Activated gamma-delta T cell (primary cell): ENCODE results near the gene PARP6.

ENCODE experiments used
- DNase-seq: peaks from one replicate; lab custom pipeline; 2025; lab: John Stamatoyannopoulos, UW
- total RNA-seq, 2 donors: gene quantifications; one replicate each; lab custom pipeline; 2026; lab: John Stamatoyannopoulos, UW

Gene PARP6, protein sequence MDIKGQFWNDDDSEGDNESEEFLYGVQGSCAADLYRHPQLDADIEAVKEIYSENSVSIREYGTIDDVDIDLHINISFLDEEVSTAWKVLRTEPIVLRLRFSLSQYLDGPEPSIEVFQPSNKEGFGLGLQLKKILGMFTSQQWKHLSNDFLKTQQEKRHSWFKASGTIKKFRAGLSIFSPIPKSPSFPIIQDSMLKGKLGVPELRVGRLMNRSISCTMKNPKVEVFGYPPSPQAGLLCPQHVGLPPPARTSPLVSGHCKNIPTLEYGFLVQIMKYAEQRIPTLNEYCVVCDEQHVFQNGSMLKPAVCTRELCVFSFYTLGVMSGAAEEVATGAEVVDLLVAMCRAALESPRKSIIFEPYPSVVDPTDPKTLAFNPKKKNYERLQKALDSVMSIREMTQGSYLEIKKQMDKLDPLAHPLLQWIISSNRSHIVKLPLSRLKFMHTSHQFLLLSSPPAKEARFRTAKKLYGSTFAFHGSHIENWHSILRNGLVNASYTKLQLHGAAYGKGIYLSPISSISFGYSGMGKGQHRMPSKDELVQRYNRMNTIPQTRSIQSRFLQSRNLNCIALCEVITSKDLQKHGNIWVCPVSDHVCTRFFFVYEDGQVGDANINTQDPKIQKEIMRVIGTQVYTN
- 88.4 to 90.4 reads per million in 2 donors for total RNA-seq

GRCh38 chr15:72272213-72272996, at the start of gene PARP6:
Gene PARP6, minus strand, starts transcription at chr15:72272554. Its CDS starts 5,077 bp downstream, at chr15:72267477.
- peak; percentile 100 for DNase-seq

GRCh38 chr15:72319985-72320671, 47.8 kb upstream of the PARP6 start, which contains the start of gene CELF6:
Gene CELF6, minus strand, starts transcription at chr15:72320157. Its CDS starts 283 bp downstream, at chr15:72319874.
- peak; percentile 77 for DNase-seq

DNA sequence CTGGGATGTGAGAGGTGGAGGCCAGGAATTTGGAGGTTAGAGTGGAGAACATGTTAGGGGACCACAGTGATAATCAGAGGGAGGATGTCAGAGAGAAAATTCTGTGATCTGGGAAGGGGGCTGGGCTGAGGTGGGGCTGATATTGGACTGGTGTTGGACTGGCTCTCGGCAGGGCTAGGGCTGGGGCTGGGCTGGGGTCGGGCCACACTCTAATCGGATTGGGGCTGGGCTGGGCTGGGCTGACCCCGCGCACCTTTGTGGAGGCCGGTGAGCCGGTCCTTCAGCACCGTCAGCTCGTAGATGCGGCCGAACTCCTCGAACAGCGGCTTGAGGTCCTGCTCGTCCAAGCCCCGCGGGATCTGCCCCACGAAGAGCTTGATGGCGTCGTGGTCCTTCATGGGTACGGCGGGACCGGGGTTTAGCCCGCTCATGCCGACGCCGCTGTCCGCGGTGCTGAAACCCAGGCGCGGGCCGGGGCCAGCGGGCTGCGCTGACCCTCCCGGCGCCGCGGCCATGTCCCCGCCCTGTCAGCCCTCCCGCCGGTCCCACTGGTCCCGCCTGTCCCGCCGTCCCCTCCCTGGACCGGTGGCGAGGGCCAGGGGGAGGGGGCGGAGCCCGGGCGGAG, 47.1 kb upstream of the PARP6 start:
- DNase-seq: peak; percentile 48

- no peak for DNase-seq
Measured at GRCh38 chr15:72318408-72318942, 46.1 kb upstream of the PARP6 start.

GRCh38 chr15:72315706-72316370, 43.5 kb upstream of the PARP6 start:
- DNase-seq: no peak

DNA sequence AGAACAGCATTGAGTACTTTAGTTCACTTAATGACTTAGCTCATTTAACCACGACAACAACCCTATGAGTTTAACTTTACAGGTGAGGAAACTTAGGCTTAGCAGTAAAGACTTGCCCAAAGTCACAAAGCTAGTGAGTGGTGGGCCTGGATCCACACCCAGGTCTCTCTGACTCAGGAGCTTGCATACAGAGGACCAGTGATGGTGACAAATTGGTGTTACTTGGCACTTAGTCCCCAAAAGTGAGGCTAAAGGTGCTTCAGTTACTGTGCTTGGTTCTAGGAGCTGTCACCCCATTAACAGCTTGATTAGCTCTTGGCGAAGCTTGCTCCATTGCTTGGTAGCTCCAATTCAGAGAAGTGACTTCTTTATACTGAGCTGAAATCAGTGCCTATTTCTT, 41.5 kb upstream of the PARP6 start:
- no peak for DNase-seq

DNA sequence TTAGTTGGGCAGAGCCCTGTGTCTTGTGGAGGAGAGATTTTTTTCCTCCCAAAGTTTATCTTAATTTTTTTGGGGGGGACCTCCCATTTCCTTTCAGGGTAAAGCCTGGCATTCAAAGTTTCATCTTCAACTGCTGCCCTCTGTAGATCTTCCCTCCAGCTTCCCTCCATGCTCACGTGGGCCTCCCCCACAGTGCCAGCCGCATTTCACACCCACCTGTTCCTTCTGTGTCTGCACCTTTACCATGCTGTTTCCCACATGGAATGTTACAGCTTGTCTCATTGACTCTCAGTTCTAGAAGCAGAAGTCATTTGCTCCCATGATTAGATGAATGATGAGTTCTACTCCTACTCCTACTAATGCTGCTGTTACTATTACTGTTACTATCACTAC, 41.1 kb upstream of the PARP6 start:
- no peak for DNase-seq

DNA sequence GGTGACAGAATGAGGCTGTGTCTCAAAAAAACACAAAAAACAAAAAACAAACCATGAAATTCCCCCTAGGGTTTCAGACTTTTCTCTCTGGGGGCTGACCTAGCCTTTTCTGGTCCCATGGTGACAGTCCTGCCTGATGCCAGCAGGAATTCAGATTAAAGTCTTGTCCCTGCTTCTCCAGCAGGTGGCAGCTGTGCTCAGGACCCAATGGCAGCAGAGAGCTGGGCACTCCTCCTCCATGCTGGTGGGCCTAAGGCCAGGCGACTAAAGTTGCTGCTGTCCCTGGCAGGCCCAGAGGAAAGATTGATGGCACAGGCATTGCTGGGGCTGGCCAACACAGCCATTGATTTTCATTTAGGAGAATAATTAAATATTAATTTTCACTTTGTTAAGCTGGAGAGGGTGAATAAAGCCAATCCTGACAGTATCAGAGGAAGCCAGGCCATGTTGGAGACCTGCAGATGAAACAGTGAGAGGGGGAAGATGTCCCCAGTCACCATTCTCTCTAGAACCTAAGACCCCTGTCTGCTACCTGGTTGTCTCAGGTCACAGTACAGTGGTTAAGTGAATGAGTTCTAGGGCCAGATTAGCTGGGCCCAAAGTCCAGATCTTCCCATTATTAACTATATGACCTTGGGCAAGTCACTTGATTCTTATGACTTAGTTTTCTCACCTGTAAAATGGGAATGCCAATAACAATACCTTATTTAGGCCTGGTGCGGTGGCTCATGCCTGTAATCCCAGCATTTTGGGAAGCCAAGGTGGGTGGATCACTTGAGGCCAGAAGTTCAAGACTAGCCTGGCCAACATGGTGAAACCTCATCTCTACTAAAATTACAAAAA, 40.5 kb upstream of the PARP6 start:
- no peak for DNase-seq

GRCh38 chr15:72307026-72307425, 34.7 kb upstream of the PARP6 start:
- no peak for DNase-seq

GRCh38 chr15:72306211-72306785, 33.9 kb upstream of the PARP6 start:
- DNase-seq: no peak

- no peak for DNase-seq
Measured at GRCh38 chr15:72304596-72304995, 32.2 kb upstream of the PARP6 start.

- DNase-seq: no peak
Measured at GRCh38 chr15:72302955-72303354, 30.6 kb upstream of the PARP6 start.

GRCh38 chr15:72289597-72290325, 17.4 kb upstream of the PARP6 start:
- DNase-seq: no peak

DNA sequence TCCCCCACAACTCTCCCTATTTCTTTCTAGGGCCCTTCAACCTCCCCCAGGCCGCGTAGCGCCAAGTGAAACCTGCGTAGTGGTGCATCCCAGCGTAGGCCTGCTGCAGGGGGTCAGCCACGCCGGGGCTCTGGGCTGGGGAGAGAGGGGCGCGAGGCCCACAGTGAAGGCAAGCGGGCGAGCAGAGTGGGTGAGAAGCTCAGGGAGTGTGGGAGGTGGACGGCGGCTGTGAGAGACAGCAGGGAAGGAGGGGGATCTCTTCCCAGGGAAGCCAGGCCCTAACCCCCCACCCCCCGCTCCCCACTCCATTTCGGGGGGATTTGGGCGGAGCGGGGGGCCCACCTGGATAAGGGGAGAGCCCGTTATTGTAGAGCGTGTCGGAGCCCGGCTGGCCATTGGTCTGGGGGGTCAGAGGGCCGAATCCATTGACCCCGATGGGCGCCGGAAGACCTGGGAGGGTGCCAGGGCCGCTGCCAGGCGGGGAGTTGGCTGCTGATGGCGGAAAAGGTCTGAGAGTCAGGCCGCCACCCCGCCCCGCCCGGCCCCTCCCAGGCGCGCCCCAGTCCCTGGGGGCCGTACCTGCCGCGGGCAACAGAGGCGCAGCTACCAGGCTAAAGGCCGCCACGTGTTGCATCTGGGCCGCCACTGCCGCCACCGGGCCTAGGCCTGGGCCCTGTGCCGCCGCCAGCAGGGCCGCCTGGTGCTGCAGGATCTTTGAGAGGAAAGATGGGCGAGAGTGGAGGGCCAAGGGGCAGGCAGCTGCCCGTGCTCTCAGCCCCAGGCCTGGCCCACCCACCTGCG, 16.6 kb upstream of the PARP6 start:
- DNase-seq: no peak

GRCh38 chr15:72285927-72286516, 13.7 kb upstream of the PARP6 start:
- no peak for DNase-seq

DNA sequence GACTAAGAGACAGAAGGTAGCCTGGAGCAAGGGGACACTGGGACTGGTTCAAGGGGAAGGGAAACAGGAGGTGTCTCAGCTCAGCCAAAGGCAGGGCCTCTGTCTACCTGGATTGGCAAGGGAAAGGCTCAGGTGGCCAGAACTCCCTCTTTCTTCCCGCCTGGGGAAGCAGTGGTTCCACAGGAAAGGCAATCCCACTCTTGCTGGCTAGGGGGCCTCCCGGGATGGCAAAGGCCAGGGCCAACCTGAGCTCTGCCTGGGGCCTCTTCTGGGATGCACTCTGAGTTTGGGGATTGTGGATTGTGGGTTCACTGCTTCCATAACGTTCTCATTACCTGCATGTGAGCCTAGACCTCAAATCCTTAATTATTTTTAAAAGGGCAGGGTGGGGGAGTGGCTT, 13.0 kb upstream of the PARP6 start:
- DNase-seq: no peak

DNA sequence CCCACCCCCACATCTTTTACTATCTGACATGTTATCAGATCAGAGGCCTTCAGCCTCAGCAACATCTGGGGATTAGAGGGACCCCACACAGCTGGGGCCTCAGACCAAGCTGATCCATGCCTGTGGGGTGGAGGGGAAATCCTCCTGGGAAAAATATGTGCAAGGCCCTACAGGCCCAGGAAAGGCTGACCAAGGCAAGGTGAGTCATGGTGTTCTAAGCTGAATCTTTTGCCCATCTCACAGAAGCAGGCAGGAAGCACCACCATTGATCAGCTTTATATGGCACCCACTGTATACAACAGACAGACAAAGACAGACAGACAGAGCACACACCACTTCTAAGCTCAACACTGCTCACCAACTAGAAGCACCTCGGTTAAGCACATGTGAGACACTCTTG, 12.4 kb upstream of the PARP6 start:
- DNase-seq: no peak
